ENCODE results near the gene TXNDC5.

The TXNDC5 gene

GRCh38 chr6:7914991-7915789, 4.6 kb upstream of the TXNDC5 start:
- Histone ChIP-seq H3K27ac (ENCODE audit: low read depth, low read length) (no peak overlapping the region), H3K9ac (ENCODE audit: low read depth, low read length) (no peak overlapping the region), H3K27me3 (ENCODE audit: control insufficient read depth, insufficient read depth, low read length) (peaks cover 16% of the 10 kb centered on the region)

GRCh38 chr6:7914311-7914710, 3.7 kb upstream of the TXNDC5 start:
- Histone ChIP-seq H3K27me3 (ENCODE audit: control insufficient read depth, insufficient read depth, low read length) (peaks cover 16% of the 10 kb centered on the region), H3K27ac (ENCODE audit: low read depth, low read length) (no peak overlapping the region), H3K4me3 (ENCODE audit: low read depth, low read length) (no peak overlapping the region), H3K9ac (ENCODE audit: low read depth, low read length) (no peak overlapping the region), H3K4me1 (ENCODE audit: control insufficient read depth, insufficient read depth, low read length) (peaks cover 6% of the 10 kb centered on the region), H3K36me3 (ENCODE audit: control insufficient read depth, insufficient read depth, low read length) (no peaks in the 10 kb centered on the region), H3K9me3 (ENCODE audit: control insufficient read depth, insufficient read depth, low read length) (no peaks in the 10 kb centered on the region)

More at GRCh38 chr6:7914991-7915789, 4.6 kb upstream of the TXNDC5 start:
- no peaks in the 10 kb centered on the region for H3K36me3 ChIP-seq (ENCODE audit: control insufficient read depth, insufficient read depth, low read length)
- H3K4me1 ChIP-seq (ENCODE audit: control insufficient read depth, insufficient read depth, low read length) = peaks cover 4% of the 10 kb centered on the region; the same call in 1 of the 2 replicates
- no peak overlapping the region for H3K4me3 ChIP-seq (ENCODE audit: low read depth, low read length)
- H3K9me3 ChIP-seq (ENCODE audit: control insufficient read depth, insufficient read depth, low read length) = no peaks in the 10 kb centered on the region

DNA sequence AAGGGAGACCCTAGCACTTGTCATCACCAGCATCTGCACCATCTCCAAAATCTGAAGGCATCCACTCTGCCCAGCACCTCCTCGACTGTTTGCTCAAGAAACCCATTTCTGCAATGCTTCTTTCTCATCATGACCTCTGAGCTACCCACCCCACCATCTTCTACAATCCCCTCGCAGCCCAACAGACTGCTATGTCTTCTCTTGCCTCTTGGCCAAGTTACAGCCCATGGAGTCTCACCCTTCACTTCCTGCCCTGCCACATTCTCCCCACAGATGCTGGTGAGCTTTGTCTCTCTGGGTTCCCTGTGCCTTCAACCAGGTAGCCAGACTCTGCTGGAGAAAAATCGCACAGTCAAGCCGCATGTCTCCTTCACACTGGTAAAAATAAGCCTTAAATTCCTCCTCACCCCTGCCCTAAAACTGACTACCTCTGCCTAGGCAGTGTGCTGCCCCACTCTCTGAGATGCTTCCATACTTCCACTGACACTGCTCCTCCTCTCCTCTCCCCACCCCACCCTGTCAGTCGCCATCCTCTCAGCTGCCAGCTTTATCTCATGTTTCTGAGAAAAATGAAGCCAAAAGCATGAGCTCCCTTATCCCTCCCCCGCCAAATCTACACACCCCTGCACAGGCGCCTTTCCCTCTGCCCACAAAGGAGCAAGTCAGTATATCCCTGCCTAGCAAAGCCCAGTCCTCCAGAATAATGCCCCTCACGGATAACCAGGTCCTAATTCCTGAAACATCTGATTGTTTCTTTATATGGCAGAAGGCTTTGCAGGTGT, 2.3 kb upstream of the TXNDC5 start:
- Histone ChIP-seq H3K9me3 (ENCODE audit: control insufficient read depth, insufficient read depth, low read length) (no peaks in the 10 kb centered on the region), H3K27ac (ENCODE audit: low read depth, low read length) (no peak overlapping the region), H3K4me3 (ENCODE audit: low read depth, low read length) (no peak overlapping the region), H3K36me3 (ENCODE audit: control insufficient read depth, insufficient read depth, low read length) (no peaks in the 10 kb centered on the region), H3K27me3 (ENCODE audit: control insufficient read depth, insufficient read depth, low read length) (peaks cover 16% of the 10 kb centered on the region), H3K4me1 (ENCODE audit: control insufficient read depth, insufficient read depth, low read length) (peaks cover 14% of the 10 kb centered on the region), H3K9ac (ENCODE audit: low read depth, low read length) (no peak overlapping the region)

GRCh38 chr6:7912024-7912423, 1.4 kb upstream of the TXNDC5 start:
- peaks cover 14% of the 10 kb centered on the region for H3K4me1 ChIP-seq (ENCODE audit: control insufficient read depth, insufficient read depth, low read length)
- H3K4me3 ChIP-seq (ENCODE audit: low read depth, low read length) = no peak overlapping the region
- no peaks in the 10 kb centered on the region for H3K36me3 ChIP-seq (ENCODE audit: control insufficient read depth, insufficient read depth, low read length)
- no peak overlapping the region for H3K9ac ChIP-seq (ENCODE audit: low read depth, low read length)
- peaks cover 16% of the 10 kb centered on the region for H3K27me3 ChIP-seq (ENCODE audit: control insufficient read depth, insufficient read depth, low read length)
- no peaks in the 10 kb centered on the region for H3K9me3 ChIP-seq (ENCODE audit: control insufficient read depth, insufficient read depth, low read length)
- no peak overlapping the region for H3K27ac ChIP-seq (ENCODE audit: low read depth, low read length)

- H3K9ac ChIP-seq (ENCODE audit: low read depth, low read length) = peak overlapping the region; percentile 76; the same call in 1 of the 2 replicates
- peak overlapping the region; percentile 86 for H3K4me3 ChIP-seq (ENCODE audit: low read depth, low read length)
- peaks cover 14% of the 10 kb centered on the region for H3K4me1 ChIP-seq (ENCODE audit: control insufficient read depth, insufficient read depth, low read length)
- peak overlapping the region; percentile 50 for H3K27ac ChIP-seq (ENCODE audit: low read depth, low read length)
- H3K9me3 ChIP-seq (ENCODE audit: control insufficient read depth, insufficient read depth, low read length) = no peaks in the 10 kb centered on the region
- no peaks in the 10 kb centered on the region for H3K36me3 ChIP-seq (ENCODE audit: control insufficient read depth, insufficient read depth, low read length)
- H3K27me3 ChIP-seq (ENCODE audit: control insufficient read depth, insufficient read depth, low read length) = peaks cover 16% of the 10 kb centered on the region
Observed at GRCh38 chr6:7911345-7911725, 747 bp upstream of the TXNDC5 start.

GRCh38 chr6:7910298-7910653, 312 bp downstream of the TXNDC5 start:
- peaks cover 16% of the 10 kb centered on the region for H3K27me3 ChIP-seq (ENCODE audit: control insufficient read depth, insufficient read depth, low read length)
- H3K9me3 ChIP-seq (ENCODE audit: control insufficient read depth, insufficient read depth, low read length) = no peaks in the 10 kb centered on the region
- H3K36me3 ChIP-seq (ENCODE audit: control insufficient read depth, insufficient read depth, low read length) = no peaks in the 10 kb centered on the region; the same call in 1 of the 2 replicates
- peaks cover 14% of the 10 kb centered on the region for H3K4me1 ChIP-seq (ENCODE audit: control insufficient read depth, insufficient read depth, low read length)
- H3K27ac ChIP-seq (ENCODE audit: low read depth, low read length) = peak overlapping the region; percentile 20
- H3K9ac ChIP-seq (ENCODE audit: low read depth, low read length) = peak overlapping the region; percentile 71; the same call in 1 of the 2 replicates
- H3K4me3 ChIP-seq (ENCODE audit: low read depth, low read length) = peak overlapping the region; percentile 86

DNA sequence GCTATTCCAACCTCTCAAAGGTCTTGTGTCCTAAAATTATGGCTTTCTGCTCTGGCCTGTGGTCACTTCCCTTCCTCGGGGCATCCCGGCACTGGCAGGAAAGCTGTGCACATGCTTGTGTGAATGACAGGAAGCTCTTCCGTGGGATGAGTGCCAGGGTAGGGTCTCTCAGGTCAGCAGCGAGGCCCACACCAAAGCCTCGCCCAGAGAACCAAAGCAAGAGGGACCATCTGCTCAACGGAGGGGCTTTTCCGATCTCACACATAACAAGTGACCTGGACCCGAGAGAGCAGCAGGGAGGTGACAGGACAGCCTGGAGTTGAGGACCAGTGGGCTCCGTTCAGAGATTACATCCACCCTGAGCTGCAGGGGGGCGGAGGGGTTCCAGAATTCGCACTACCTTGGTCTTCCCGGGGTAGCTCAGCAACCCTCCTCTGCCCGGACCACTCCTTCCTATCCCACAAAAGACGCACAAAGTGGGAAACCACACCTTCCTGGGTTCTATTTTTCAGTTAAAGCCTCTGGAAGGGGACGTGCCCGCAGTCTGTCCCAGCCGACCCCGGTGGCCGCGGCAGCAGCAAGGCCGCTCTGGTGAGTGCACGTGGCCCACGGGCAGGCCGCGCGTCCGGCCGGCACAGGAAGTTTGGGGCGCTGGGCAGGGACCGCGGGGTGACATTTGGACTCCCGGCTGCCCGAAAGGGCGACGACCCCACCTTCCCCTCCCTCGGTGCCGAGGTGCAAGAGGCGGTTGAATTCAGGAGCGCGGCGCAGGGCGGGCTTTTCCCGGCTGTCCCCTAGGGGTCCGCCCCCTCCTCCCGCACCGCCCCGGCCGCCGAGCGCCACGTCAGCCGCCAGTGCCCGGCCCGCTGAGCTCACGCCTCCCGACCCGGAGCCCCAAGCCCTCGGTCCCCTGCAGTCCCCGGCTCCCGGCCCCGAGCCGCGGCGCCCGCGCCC, 988 bp downstream of the TXNDC5 start:
- H3K9me3 ChIP-seq (ENCODE audit: control insufficient read depth, insufficient read depth, low read length) = no peaks in the 10 kb centered on the region
- peaks cover 6% of the 10 kb centered on the region for H3K36me3 ChIP-seq (ENCODE audit: control insufficient read depth, insufficient read depth, low read length)
- peaks cover 16% of the 10 kb centered on the region for H3K27me3 ChIP-seq (ENCODE audit: control insufficient read depth, insufficient read depth, low read length)
- peak overlapping the region; percentile 12 for H3K27ac ChIP-seq (ENCODE audit: low read depth, low read length)
- H3K4me3 ChIP-seq (ENCODE audit: low read depth, low read length) = peak overlapping the region; percentile 86
- H3K4me1 ChIP-seq (ENCODE audit: control insufficient read depth, insufficient read depth, low read length) = peaks cover 14% of the 10 kb centered on the region
- peak overlapping the region; percentile 86 for H3K9ac ChIP-seq (ENCODE audit: low read depth, low read length)

DNA sequence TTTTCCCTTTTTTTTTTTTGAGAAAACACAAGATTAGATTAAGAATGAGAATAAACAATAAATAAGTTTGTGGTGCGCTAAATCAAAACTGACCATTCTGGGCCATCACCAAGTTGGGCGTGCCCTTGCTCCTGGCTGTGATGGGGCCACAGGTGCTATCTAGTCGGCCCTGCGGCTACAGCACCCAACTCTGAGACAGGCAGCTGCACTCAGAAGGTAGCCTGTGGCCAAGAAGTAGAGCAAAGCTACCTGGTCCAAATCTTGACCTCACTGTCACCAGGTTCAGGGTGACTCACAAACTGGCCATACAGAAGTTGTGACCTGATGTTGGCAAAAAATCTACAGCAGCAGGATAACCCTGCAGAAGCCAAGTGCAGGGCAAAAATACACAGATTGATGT, 3.4 kb downstream of the TXNDC5 start:
- peaks cover 30% of the 10 kb centered on the region for H3K36me3 ChIP-seq (ENCODE audit: control insufficient read depth, insufficient read depth, low read length)

DNA sequence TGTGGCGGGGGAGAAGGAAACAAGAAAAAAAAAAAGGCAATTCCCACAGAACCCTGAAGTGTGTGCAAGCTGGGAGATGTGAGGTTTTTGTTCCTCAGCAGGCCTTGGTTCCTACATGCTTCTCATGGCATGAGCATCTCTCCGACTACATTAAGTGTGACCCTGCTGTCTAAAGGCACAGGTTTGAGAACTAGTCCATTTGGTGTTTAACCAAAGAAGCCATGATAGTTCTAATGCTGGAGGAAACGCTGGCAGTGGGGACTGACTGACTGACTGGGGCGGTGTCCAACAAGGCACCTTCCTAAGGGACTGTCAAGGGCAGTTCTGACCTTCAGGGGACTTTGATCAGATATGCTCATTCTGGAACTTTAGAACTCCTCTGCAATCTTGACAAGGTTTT, 3.8 kb downstream of the TXNDC5 start:
- H3K4me1 ChIP-seq (ENCODE audit: control insufficient read depth, insufficient read depth, low read length) = peaks cover 14% of the 10 kb centered on the region
- no peaks in the 10 kb centered on the region for H3K9me3 ChIP-seq (ENCODE audit: control insufficient read depth, insufficient read depth, low read length)
- H3K27me3 ChIP-seq (ENCODE audit: control insufficient read depth, insufficient read depth, low read length) = peaks cover 2% of the 10 kb centered on the region; the same call in 1 of the 2 replicates
- H3K9ac ChIP-seq (ENCODE audit: low read depth, low read length) = no peak overlapping the region
- peaks cover 34% of the 10 kb centered on the region for H3K36me3 ChIP-seq (ENCODE audit: control insufficient read depth, insufficient read depth, low read length)
- H3K4me3 ChIP-seq (ENCODE audit: low read depth, low read length) = no peak overlapping the region
- no peak overlapping the region for H3K27ac ChIP-seq (ENCODE audit: low read depth, low read length)

More for the DNA sequence above, 3.4 kb downstream of the TXNDC5 start:
- H3K9me3 ChIP-seq (ENCODE audit: control insufficient read depth, insufficient read depth, low read length) = no peaks in the 10 kb centered on the region
- peaks cover 14% of the 10 kb centered on the region for H3K4me1 ChIP-seq (ENCODE audit: control insufficient read depth, insufficient read depth, low read length)
- peaks cover 6% of the 10 kb centered on the region for H3K27me3 ChIP-seq (ENCODE audit: control insufficient read depth, insufficient read depth, low read length)
- H3K27ac ChIP-seq (ENCODE audit: low read depth, low read length) = no peak overlapping the region
- no peak overlapping the region for H3K4me3 ChIP-seq (ENCODE audit: low read depth, low read length)
- H3K9ac ChIP-seq (ENCODE audit: low read depth, low read length) = no peak overlapping the region

- Histone ChIP-seq H3K27me3 (ENCODE audit: control insufficient read depth, insufficient read depth, low read length) (no peaks in the 10 kb centered on the region), H3K27ac (ENCODE audit: low read depth, low read length) (no peak overlapping the region), H3K4me3 (ENCODE audit: low read depth, low read length) (no peak overlapping the region), H3K9ac (ENCODE audit: low read depth, low read length) (no peak overlapping the region), H3K9me3 (ENCODE audit: control insufficient read depth, insufficient read depth, low read length) (no peaks in the 10 kb centered on the region), H3K36me3 (ENCODE audit: control insufficient read depth, insufficient read depth, low read length) (peaks cover 48% of the 10 kb centered on the region), H3K4me1 (ENCODE audit: control insufficient read depth, insufficient read depth, low read length) (peaks cover 10% of the 10 kb centered on the region)
Observed at GRCh38 chr6:7905416-7905815, 5.2 kb downstream of the TXNDC5 start.
